Measurements from ENCODE around the gene HHAT. TPM values are rescaled to one million over a fixed set of nuclear protein-coding genes. Genes with fewer than 3 reads are reported as not detected.

HHAT gene
- total RNA-seq, 4 donors from 2014 or later, result 2.4 to 6.0 (median 4.4) TPM

GRCh38 chr1:210418863-210419650 is 90.4 kb downstream of the HHAT start:
- TF ChIP-seq CTCF (IDR thresholded peaks at IDR 0.05; ENCODE audit: low read depth), result no peak

GRCh38 chr1:210428696-210429095 is 100.0 kb downstream of the HHAT start:
- TF ChIP-seq CTCF (IDR thresholded peaks at IDR 0.05; ENCODE audit: low read depth), result no peak

GRCh38 chr1:210434223-210434622 is 105.5 kb downstream of the HHAT start:
- no peak for TF ChIP-seq CTCF (IDR thresholded peaks at IDR 0.05; ENCODE audit: low read depth)

- no peak for TF ChIP-seq CTCF (IDR thresholded peaks at IDR 0.05; ENCODE audit: low read depth)
These were observed 108.4 kb downstream of the HHAT start for GRCh38 chr1:210437111-210437510.

GRCh38 chr1:210437781-210438180 is 109.1 kb downstream of the HHAT start:
- no peak for TF ChIP-seq CTCF (IDR thresholded peaks at IDR 0.05; ENCODE audit: low read depth)

- no peak for TF ChIP-seq CTCF (IDR thresholded peaks at IDR 0.05; ENCODE audit: low read depth)
These were observed 110.5 kb downstream of the HHAT start for GRCh38 chr1:210438928-210439841.

GRCh38 chr1:210440081-210440480 is 111.4 kb downstream of the HHAT start:
- TF ChIP-seq CTCF (IDR thresholded peaks at IDR 0.05; ENCODE audit: low read depth), result no peak

Data from subcutaneous adipose tissue (tissue), 4 donors.